OCI-LY7 (cell line): Measurements from ENCODE around the gene SORCS3.

Experiments used
- EZH2phosphoT487 ChIP-seq: fragments of 200-600 bp; sonication (generic); IDR thresholded peaks from 2 replicates; pipeline ENCODE4 v1.6.1; 2018; ENCODE audit warnings: low read depth, borderline replicate concordance, mild to moderate bottlenecking, mixed run types, antibody characterized with exemption, low read length, moderate library complexity, mixed read lengths
- TF ChIP-seq, protein P1 (sequence below): fragments of 200-600 bp; sonication (generic); conservative IDR thresholded peaks from 2 replicates; pipeline ENCODE4 v1.5.1; 2014; ENCODE audit warnings: mild to moderate bottlenecking, antibody characterized with exemption, low read length, moderate library complexity, mixed read lengths

- TF ChIP-seq, protein P1, sequence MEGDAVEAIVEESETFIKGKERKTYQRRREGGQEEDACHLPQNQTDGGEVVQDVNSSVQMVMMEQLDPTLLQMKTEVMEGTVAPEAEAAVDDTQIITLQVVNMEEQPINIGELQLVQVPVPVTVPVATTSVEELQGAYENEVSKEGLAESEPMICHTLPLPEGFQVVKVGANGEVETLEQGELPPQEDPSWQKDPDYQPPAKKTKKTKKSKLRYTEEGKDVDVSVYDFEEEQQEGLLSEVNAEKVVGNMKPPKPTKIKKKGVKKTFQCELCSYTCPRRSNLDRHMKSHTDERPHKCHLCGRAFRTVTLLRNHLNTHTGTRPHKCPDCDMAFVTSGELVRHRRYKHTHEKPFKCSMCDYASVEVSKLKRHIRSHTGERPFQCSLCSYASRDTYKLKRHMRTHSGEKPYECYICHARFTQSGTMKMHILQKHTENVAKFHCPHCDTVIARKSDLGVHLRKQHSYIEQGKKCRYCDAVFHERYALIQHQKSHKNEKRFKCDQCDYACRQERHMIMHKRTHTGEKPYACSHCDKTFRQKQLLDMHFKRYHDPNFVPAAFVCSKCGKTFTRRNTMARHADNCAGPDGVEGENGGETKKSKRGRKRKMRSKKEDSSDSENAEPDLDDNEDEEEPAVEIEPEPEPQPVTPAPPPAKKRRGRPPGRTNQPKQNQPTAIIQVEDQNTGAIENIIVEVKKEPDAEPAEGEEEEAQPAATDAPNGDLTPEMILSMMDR = no peak
- TF ChIP-seq EZH2phosphoT487 = no peak
These were observed 140.0 kb downstream of the SORCS3 start for GRCh38 chr10:104780946-104781595.
